Pancreas (tissue), 10 donors: Measurements from ENCODE around the gene PCDHB9. TPM values are rescaled to one million over a fixed set of nuclear protein-coding genes. Genes with fewer than 3 reads are reported as not detected.
"Not testable (repeated sequence)": the region's sequence is repeated elsewhere in the genome, so short reads cannot be mapped to it uniquely, and the experiment has no call there.

Source experiments
- ATAC-seq, 4 donors: fragments of 200-7000 bp; cut with Tn5 transposase; one replicate each; pipeline versions ENCODE4 v1.8.0 to v1.9.1; 2020; ENCODE audit warnings: mild to moderate bottlenecking in 4 of 4, moderate library complexity in 4 of 4
- DNase-seq, 6 donors: peaks; one replicate each; pipeline ENCODE4 v3.0.0-alpha.2; 2020
- FAIRE-seq: peaks from 2 replicates; lab custom pipeline; 2012; peaks lifted over from hg19 to GRCh38; lab: Jason Lieb, UNC
- H3K27ac ChIP-seq, 4 donors: fragments of 200-600 bp; sonication (generic); 1 replicate in 3 of 4; 2 replicates in 1 of 4; pipeline versions ENCODE4 v1.5.0 to v1.8.0; 2020
- H3K27me3 ChIP-seq, 4 donors: fragments of 200-600 bp; one replicate each; pipeline ENCODE4 v1.8.0; 2021
- H3K36me3 ChIP-seq, 3 donors: fragments of 200-600 bp; sonication (generic) in 1 of 3; one replicate each; pipeline versions ENCODE4 v1.5.0 to v1.8.0; 2020 to 2021
- H3K4me1 ChIP-seq, 3 donors: fragments of 200-600 bp; one replicate each; pipeline ENCODE4 v1.8.0; 2021
- H3K4me3 ChIP-seq, 4 donors: fragments of 200-600 bp; sonication (generic) in 2 of 4; one replicate each; pipeline versions ENCODE4 v1.5.0 to v1.8.0; 2020 to 2021
- H3K9me3 ChIP-seq, 4 donors: fragments of 200-600 bp; one replicate each; pipeline ENCODE4 v1.8.0; 2021
- CTCF ChIP-seq, 4 donors: fragments of 200-600 bp; sonication (generic) in 3 of 4; IDR thresholded peaks; one replicate each; pipeline versions ENCODE4 v1.5.0 to v1.8.0; 2021; ENCODE audit warnings: antibody characterized with exemption in 4 of 4
- WGBS, 2 donors: extraction: QIAGEN DNeasy Blood & Tissue Kit; methylation state at CpG; one replicate each; pipeline ENCODE4 v1.1.7; 2013; 5-methylcytosine and 5-hydroxymethylcytosine counted together
- intact Hi-C, 3 donors: fragments of 100-400 bp; cut with DNase I; formaldehyde crosslinking; loops; one replicate each; pipeline versions ENCODE4 v1.11.1 to v1.14.2; 2022
- polyA plus RNA-seq, 2 donors: library from polyadenylated mRNA; stranded (reverse); fragments of 200-250 nt; gene quantifications; one replicate each; pipeline ENCODE4 v1.2.3, GENCODE V29; 2013
- total RNA-seq, 6 donors: library from RNA; stranded (reverse); fragmentation: NEBNext Ultra II Directional in 4 of 6; extraction: Animal tissue kit (Norgen Biotek cat#: 25700) in 4 of 6; gene quantifications; one replicate each; pipeline versions ENCODE4 v1.2.1 to v1.2.4, GENCODE V29; 2021 to 2023
- donor health status: healthy with polysubstance abuse.
- donor health status: DM: no; HTN: no; CAD: no; lungs with moderate emphysema.
- donor health status: DM: no; HTN: no; CAD: no.
- donor health status: control.
- donor health status: control.
- donor health status: Bipolar disorder and iron deficiency.
- donor health status: DM: yes; HTN: yes; CAD: no.
- donor health status: DM: no; HTN: no; CAD: no.
- donor health status: DM: no; HTN: no; CAD: no.
- donor health status: DM: yes; HTN: yes; CAD: no.

PCDHB9 gene
- total and polyA plus RNA-seq, 8 donors: 0.35 to 1.2 (median 0.63) TPM

GRCh38 chr5:141208478-141208877, 21.5 kb downstream of the PCDHB9 start, which contains the start of gene PCDHB12:
PCDHB12 (plus strand) TSS chr5:141208719; CDS start chr5:141208908, 189 bp downstream.
- peak in 1 of 6 donors; percentile 18 for DNase-seq
- no peaks in the 10 kb centered on the region for H3K4me1 ChIP-seq
- H3K36me3 ChIP-seq: no peaks in the 10 kb centered on the region
- no peak for TF ChIP-seq CTCF (IDR thresholded peaks at IDR 0.05)
- H3K9me3 ChIP-seq: peaks cover 0 to 6% (median 0%) of the 10 kb centered on the region in 4 donors
- intact Hi-C loops: loop anchor here in 1 of 3 donors (10.0 kb wide), 1 partner anchor 356 kb away; no protein-coding TSS in a partner anchor
- no peak within 1 kb of the TSS for H3K4me3 ChIP-seq
- ATAC-seq: peak in 2 of 4 donors; percentile 34 to 55
- H3K27me3 ChIP-seq: peaks cover 0 to 3% (median 0%) of the 10 kb centered on the region in 4 donors
- 21 to 22% methylated on average over 11 of the region's 11 CpGs for WGBS, 2 donors
- no peak within 1 kb of the TSS for H3K27ac ChIP-seq
- no peak for FAIRE-seq

- H3K36me3 ChIP-seq, H3K4me1 ChIP-seq, H3K4me3 ChIP-seq, DNase-seq, ATAC-seq, H3K27me3 ChIP-seq, FAIRE-seq, H3K9me3 ChIP-seq, H3K27ac ChIP-seq, intact Hi-C loops: not testable (repeated sequence)
- 26 to 33% methylated on average over 31 to 39 of the region's 39 CpGs for WGBS, 2 donors
These were observed 23.3 kb downstream of the PCDHB9 start for GRCh38 chr5:141210281-141210680.

- FAIRE-seq, H3K36me3 ChIP-seq, H3K27me3 ChIP-seq, intact Hi-C loops, H3K27ac ChIP-seq, H3K4me1 ChIP-seq, H3K4me3 ChIP-seq, ATAC-seq, H3K9me3 ChIP-seq, DNase-seq: not testable (repeated sequence)
- WGBS, 2 donors: 21 to 29% methylated on average over 18 to 25 of the region's 27 CpGs
These were observed 23.9 kb downstream of the PCDHB9 start for GRCh38 chr5:141210849-141211248.

GRCh38 chr5:141213656-141214339, 26.8 kb downstream of the PCDHB9 start, which contains the start of gene PCDHB13:
PCDHB13 (plus strand) TSS chr5:141213919; CDS start chr5:141214124, 205 bp downstream.
- DNase-seq: peak; percentile 43 to 75 (median 73)
- WGBS, 2 donors: 7% methylated on average over 12 to 14 of the region's 18 CpGs
- H3K36me3 ChIP-seq, H3K4me1 ChIP-seq, H3K9me3 ChIP-seq, intact Hi-C loops, H3K27ac ChIP-seq, FAIRE-seq, H3K27me3 ChIP-seq: not testable (repeated sequence)
- H3K4me3 ChIP-seq: peak within 1 kb of the TSS in 2 of 4 donors; percentile 10 to 21
- peak; percentile 80 to 95 (median 93) for ATAC-seq
- TF ChIP-seq CTCF (IDR thresholded peaks at IDR 0.05): peak in 1 of 4 donors; percentile 27

GRCh38 chr5:141214583-141214982, 27.6 kb downstream of the PCDHB9 start:
- H3K4me1 ChIP-seq, H3K27ac ChIP-seq, H3K36me3 ChIP-seq, DNase-seq, H3K4me3 ChIP-seq, H3K9me3 ChIP-seq, H3K27me3 ChIP-seq, intact Hi-C loops, FAIRE-seq: not testable (repeated sequence)
- peak in 2 of 4 donors; percentile 14 to 48 for ATAC-seq
- 50 to 67% methylated on average over 9 to 11 of the region's 12 CpGs for WGBS, 2 donors

GRCh38 chr5:141215504-141215903, 28.5 kb downstream of the PCDHB9 start:
- WGBS, 2 donors: 28 to 40% methylated on average over 24 to 35 of the region's 40 CpGs
- H3K27ac ChIP-seq, DNase-seq, H3K36me3 ChIP-seq, ATAC-seq, H3K4me1 ChIP-seq, H3K4me3 ChIP-seq, H3K9me3 ChIP-seq, H3K27me3 ChIP-seq, intact Hi-C loops, FAIRE-seq: not testable (repeated sequence)

- 38 to 42% methylated on average over 7 to 19 of the region's 26 CpGs for WGBS, 2 donors
- H3K27me3 ChIP-seq, H3K36me3 ChIP-seq, H3K9me3 ChIP-seq, ATAC-seq, intact Hi-C loops, FAIRE-seq, H3K4me3 ChIP-seq, H3K4me1 ChIP-seq, H3K27ac ChIP-seq, DNase-seq: not testable (repeated sequence)
These were observed 29.1 kb downstream of the PCDHB9 start for GRCh38 chr5:141216035-141216434.
